NCI-H82 treated with DMSO at 0.1 percent for 48 hours (cell line): ENCODE measurements around the gene BMP2K.
A peak's percentile ranks its signal among the peaks of the same experiment; 100 is the strongest.
"Not testable (repeated sequence)": the region's sequence is repeated elsewhere in the genome, so short reads cannot be mapped to it uniquely, and the experiment has no call there.

Experiments used
- DNase-seq: peaks from one replicate; lab custom pipeline; 2025; ENCODE audit not compliant: unreplicated experiment; lab: John Stamatoyannopoulos, UW

Gene BMP2K

DNA sequence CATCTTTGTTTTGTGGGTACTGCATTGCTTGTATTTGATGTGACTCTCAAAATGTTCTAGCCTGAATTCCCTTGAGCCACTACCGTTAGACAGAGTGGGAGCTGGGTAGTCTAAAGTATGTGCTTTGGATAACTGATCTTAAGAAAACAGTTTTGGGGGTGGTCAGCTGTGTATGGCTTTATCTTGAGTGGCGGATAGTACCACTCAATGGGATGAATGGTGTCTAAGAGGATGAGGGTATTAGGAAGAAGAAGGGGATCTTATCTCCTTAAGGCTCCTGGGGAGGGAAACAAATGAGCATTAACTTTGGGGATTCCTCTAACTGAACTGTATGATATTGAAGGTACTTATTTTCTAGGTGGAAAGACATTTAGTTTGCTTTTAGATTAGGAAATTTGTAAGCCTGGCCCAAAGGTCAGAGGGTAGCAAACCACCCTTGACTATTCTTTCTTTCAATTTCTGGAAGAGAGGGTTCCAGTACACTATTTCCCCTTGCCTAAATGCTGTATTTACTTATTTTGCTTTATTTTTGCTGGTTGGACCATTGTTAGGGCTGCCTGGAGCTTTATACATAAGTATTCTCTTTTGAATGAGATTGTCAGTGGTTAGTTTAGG, 11.3 kb downstream of the BMP2K start:
- peak; percentile 78 for DNase-seq

DNA sequence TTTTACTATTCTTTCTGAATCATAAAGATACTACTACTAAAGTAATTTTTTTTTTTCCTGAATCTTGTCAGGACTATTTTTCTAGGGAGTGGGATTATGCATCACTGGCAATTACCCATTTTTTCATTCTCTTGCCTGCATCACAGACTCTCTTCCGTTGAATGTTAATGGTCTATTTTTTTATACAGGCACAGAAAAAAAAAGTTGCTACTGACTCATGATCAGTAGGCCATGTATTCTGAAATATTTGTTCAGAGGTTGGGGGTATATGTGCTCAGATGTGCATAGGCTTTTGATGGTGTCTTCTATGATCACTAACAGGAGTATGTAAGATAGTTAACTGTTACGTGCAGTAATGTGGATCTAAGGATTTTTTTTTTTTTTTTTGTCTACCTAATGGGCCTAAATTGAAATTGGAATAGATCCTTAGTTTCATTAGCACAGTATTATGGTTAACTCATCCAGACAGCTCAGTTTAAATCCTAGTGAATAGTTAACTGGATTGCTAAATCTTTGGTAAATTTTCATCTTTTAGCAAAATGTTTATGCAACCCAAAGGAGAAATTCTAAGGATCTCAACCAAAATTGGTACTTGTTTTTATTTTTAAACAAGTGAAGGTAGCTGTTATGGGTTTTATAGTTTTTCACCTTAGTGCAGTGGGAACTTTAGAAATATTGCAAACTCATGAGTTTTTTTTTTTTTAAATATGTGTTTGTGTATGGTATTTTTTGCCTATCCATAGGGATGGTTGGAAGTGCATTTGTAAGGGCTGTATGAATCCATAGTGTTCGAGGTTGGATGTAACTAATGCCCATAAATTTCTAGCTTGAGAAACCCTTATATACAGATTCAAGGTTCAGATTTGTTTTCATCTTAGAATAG, 12.1 kb downstream of the BMP2K start:
- no peak for DNase-seq

DNA sequence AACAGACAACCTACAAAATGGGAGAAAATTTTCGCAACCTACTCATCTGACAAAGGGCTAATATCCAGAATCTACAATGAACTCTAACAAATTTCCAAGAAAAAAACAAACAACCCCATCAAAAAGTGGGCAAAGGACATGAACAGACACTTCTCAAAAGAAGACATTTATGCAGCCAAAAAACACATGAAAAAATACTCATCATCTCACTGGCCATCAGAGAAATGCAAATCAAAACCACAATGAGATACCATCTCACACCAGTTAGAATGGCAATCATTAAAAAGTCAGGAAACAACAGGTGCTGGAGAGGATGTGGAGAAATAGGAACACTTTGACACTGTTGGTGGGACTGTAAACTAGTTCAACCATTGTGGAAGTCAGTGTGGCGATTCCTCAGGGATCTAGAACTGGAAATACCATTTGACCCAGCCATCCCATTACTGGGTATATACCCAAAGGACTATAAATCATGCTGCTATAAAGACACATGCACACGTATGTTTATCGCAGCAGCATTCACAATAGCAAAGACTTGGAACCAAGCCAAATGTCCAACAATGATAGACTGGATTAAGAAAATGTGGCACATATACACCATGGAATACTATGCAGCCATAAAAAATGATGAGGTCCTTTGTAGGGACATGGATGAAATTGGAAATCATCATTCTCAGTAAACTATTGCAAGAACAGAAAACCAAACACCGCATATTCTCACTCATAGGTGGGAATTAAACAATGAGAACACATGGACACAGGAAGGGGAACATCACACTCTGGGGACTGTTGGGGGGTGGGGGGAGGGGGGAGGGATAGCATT, 19.7 kb downstream of the BMP2K start:
- DNase-seq = not testable (repeated sequence)

DNA sequence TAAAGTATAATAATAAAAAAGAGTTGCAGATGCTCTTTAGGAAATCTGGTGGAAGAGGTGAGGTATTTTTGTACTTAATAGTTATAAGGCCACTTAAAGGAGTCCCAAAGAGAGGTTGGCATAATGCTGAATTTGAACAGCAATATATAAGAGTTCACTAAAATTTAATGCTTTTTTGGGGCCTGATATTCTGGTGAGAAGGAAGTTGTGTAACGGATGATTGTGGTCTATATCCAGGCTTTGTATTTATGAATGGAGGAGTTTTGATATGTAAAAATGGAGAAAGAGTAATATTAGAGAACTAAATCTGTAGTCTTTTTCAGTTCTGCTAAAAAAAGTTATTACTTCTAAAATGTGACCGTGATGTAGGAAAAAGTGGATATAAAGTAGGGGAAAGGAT, 20.4 kb downstream of the BMP2K start:
- no peak for DNase-seq

DNA sequence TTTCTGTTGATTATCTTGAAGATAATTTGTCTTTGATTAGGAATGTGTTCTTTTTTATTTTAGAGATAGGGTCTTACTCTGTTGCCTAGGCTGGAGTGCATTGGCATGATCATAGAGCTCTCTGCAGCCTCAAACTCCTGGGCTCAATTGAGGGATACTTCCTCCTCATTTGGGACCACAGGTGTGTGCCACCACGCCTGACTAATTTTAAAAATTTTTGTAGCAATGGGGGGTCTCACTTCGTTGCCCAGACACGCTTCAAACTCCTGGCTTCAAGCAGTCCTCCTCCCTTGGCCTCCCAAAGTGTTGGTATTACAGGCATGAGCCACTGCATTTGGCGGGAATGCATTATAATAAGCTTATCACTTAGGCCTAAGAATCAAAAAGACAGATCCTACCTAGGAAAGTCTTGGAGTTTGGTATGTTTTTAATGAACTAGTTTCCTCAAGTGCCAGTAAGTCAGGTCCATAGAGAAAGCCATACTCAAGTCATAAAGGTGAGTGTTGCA, 21.7 kb downstream of the BMP2K start:
- no peak for DNase-seq

DNA sequence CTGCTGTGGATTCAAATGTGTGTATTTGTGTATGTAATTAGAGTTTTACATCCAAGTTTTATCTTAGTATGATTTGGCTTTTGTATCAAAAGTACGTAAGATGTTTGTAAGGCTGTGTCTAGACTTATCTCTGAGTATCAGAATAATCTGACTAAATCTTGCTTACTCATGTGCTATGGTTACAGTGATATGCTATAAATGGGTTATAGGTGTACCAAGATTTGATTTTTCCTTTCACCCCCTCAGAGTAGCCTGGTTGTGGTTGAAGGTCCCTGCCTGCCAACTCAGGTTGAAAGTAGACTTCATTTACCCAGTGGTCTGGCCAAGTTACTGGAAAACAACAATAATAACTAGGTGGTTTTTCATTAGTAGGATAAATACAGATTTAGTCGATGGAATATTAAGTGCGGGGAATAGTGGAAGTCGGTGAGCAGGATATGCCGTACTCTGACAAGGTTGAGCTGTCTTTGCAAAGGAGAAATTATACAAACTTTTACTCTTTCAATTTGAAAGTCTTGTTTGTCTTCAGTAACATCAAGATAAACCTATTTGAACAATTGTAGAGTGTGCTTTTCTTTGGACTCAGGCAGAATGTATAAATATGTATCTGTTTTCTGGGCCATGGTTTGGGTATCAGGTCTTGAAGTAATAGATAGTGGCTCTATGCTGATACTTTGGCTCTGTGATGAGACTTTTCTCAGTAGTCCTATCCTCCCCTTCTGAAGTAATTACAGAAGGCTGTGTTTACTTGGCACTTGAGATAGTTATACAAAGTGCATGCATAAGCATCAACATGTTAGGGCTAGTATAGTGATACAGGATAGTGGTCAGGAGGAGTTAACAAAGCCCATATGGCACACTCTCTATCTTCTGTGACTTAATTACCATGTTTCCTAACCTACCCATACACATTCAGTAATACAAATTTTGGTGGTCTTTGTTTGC, 23.7 kb downstream of the BMP2K start:
- DNase-seq = no peak

DNA sequence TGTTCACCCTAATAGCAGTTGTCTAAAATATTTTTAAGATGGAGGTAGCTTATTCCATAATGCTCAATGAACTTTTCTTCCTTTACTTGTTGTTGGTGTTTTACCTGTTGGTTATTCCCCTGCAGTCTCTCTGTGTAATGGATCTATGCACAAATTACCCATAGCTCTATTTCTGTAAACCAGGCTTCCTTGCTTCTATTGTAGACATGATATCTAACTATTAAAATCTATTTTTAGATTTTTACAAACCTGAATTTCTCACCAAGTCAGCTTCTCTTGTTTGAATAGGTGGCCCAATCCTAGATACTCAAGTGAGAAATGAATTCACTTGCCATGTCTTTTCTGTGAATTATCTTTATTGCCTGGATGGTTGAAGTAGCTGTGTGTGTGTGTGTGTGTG, 24.8 kb downstream of the BMP2K start:
- DNase-seq = no peak

DNA sequence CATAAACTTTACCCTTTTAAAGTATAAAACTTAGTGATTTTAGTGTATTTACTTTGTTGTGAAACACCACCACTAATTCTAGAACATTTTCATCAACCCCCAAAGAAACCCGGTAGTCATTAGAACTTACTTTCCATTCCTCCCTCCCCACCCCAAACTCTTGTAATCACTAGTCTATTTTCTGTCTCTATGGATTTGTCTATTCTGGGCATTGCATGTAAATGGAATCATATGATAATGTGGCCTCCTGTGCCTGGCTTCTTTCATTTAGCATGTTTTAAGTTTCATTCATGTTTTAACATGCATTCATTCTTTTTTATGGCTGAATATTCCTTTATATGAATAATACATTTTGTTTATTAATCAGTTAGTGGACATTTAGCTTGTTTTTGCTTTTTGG, 27.8 kb downstream of the BMP2K start:
- DNase-seq = no peak

DNA sequence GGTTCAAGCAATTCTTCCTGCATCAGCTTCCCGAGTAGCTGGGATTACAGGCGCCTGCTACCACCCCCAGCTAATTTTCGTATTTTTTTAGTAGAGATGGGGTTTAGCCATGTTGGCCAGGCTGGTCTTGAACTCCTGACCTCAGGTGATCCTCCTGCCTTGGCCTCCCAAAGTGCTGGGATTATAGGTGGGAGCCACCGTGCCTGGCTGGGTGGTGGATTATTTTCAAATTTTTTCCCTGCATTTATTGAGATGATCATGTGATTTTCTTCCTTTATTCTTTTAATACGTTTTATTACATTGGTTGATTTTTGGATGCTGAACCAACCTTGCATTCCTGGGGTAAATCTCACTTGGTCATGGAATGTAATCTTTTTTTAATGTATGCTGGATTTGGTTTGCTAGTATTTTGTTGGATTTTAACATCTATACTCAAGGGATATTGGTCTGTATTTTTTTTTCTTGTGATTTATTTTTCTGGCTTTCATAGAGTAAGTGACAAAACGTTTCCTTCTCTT, 30.9 kb downstream of the BMP2K start:
- DNase-seq = no peak

DNA sequence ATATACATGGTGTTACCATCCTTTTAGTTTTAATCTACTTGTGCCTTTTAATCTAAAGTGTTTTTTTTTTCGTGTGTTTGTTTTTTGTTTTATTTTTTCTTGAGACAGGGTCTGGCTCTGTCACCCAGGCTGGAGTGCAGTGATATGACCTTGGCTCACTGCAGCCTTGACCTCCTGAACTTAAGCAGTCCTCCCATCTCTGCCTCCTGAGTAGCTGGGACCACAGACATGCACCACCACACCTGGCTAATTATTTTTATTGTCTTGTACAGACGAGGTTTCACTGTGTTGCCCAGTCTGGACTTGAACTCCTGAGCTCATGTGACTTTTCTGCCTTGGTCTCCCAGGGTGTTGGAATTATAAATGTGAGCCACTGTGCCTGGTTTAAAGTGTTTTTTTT, 33.1 kb downstream of the BMP2K start:
- DNase-seq = no peak

DNA sequence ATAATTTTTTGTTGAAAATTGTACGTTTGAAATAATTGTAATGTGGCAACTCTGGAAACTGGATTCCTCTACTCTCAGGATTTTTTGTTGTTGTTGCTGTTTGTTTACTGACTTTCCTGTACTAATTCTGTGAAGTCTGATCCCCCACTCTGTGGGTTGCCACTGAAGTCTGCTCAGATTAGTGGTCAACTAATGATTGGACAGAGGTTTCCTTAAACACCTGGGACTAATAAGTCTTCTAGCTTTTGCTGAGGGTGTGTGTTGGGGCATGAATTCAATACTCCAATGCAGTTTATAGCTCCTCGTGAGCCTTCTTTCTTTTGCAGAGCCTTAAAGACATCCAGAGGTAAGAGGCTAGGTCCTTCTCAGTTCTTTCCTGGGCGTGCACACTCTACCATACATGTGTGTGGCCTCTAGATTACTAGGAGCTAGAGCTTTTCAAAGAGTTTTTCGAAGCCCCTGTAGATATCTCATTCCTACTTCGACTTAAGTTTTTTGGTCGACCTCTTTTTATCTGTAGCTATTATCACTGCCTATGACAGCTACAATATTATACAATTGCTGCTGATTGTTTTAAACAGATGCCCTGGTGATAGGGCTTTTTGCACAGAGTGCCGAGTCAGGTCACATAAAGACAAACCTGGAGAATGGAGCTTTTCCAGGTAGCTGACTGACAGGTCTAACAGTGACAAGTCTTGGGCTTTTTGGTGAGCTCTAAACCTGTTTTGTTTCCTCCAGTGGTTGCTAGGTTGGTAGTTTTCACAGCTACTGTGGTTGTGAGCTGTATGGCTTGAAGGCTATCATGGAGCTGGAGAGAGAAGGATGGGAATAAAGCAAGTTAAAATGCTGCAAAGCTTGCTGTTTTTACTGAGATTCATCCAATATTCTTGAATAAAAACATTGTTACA, 34.0 kb downstream of the BMP2K start:
- DNase-seq = no peak

DNA sequence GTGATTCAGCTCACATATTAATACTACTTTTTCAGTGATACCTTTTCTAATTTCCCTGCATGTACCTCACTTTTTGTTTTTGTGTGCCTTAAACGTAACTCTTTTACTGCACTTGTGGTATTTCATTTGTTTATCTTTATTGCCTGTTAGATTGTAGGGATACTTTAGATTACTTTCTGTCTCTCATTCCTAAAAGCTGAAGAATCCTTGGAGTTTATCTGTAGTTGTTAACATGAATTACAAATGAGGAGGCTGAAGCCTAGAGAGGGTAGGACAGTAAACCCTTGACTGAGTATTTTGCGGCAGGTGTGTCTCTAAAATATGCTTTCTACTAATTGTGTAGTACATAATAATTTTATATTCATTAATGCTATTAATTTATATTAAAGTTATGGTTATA, 34.9 kb downstream of the BMP2K start:
- DNase-seq = no peak

DNA sequence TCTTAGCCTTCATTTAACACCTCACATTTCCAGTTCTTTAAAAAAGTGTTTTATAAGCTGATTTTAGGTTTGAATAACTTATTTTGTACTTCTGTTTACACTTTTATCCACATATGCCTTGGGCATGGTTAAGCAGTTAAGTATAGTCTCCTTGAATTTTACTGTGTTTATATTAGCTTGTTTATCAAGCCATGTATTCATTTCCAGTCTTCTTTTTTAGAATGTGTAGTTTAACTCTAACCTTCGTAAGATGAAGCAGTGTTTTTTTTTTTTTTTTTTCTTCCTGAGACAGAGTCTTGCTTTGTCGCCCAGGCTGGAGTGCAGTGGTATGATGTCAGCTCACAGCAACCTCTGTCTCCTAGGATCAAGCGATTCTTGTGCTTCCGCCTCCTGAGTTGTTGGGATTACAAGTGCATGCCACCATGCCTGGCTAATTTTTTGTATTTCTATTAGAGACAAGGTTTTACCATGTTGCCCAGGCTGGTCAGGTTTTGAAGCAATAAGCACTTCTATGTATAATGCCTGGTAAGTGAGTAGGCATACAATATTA, 42.5 kb downstream of the BMP2K start:
- no peak for DNase-seq

DNA sequence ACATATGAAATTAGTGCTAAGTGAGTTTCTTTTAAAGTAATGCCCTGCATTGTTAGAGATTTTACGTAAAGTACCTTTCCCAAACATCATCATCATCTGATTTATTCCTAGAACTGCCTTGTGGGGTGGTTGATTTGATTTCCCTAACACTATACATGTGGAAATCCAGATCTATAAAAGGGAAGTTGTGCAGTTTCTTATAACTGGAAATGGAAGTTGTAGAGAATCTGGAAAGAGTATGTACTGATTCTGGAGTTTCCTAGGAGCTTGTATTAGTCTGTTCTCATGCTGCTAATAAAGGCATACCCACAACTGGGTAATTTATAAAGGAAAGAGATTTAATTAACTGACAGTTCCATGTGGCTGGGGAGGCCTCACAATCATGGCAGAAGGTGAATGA, 47.9 kb downstream of the BMP2K start:
- no peak for DNase-seq

DNA sequence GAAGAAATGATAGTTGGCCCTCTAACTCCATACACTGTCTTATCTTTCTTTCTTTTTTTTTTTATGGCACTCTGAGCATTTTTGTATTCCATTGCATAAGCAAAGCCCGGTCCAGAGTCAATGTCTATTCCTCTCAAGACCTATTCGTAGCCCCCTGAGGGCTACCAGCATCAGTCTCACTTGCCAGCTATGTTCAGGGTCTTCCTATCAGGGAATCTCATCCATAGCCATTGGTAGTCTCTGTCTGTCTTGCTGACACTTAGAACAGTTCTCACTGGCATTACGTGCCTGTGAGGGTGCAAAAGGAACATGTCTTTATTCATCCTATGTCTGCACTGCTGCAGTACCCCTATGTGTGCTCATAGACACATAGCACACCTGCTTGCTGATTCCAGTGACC, 51.0 kb downstream of the BMP2K start:
- no peak for DNase-seq

DNA sequence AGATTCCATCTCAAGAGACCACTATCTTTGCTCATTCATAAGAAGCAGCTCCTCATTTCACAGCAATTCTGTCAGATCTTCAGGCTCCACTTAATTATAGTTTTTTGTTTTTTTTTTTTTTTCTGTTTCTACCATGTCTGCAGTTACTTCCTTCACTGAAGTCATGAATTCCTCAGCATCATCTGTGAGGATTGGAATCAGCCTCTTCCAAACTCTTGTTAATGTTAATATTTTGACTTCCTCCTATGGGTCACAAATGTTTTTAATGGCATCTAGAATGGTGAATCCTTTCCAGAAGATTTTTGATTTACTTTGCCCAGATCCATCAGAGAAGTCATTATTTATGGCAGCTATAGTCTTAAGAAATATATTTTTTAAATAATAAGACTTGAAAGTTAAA, 53.1 kb downstream of the BMP2K start:
- DNase-seq = no peak

DNA sequence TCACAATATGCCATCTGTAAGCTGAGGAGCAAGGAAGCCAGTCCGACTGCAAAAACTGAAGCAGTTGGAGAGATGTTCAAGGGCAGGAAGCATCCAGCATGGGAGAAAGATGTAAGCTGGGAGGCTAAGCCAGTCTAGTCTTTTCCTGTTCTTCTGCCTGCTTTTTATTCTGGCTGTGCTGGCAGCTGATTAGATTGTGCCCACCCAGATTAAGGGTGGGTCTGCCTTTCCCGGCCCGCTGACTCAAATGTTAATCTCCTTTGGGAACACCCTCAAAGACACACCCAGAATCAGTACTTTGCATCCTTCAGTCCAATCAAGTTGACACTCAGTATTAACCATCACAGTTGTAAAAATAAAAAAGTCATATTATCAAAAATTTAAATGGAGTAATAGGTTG, 63.5 kb downstream of the BMP2K start:
- DNase-seq = not testable (repeated sequence)

DNA sequence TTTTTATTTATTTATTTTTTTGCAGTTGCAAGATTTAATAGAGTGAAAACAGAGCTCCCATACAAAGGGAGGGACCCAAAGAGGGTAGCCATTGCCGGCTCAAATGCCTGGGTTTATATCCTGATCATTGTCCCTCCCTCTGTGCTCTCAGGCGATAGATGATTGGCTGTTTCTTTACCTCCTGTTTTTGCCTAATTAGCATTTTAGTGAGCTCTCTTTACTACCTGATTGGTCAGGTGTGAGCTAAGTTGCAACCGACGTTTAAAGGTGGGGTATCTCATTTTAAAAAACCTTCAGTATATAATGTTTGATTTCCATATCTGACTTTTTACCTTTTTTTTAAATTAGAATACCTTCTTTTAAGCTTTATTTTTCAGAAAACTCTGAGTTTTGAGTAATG, 64.1 kb downstream of the BMP2K start:
- not testable (repeated sequence) for DNase-seq

DNA sequence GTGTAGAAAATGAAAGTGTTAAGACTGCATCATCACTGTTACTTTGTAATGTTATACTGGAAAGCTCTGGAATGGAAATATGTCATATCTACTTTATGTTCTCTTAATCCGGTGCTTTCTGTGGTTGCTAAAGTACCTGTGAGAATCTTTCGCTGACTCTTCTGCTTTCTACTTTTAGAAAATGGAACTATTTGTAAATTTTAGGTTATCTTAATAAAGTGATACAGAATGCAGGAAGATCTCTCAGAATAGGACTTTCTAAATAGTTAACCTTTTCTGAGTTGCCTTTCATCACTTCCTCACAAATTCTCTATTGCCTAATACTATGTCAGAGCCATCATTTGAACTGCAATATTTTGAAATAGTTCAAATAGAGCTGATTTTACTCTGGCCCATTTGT, 69.3 kb downstream of the BMP2K start:
- no peak for DNase-seq
